ENCODE results near the gene CYTIP. TPM values are rescaled to one million over a fixed set of nuclear protein-coding genes. Genes with fewer than 3 reads are reported as not detected.

The CYTIP gene
- total RNA-seq (2014; rRNA removed; shearing (Covaris generic)): 3.1 and 5.9 TPM in 2 replicates

DNA sequence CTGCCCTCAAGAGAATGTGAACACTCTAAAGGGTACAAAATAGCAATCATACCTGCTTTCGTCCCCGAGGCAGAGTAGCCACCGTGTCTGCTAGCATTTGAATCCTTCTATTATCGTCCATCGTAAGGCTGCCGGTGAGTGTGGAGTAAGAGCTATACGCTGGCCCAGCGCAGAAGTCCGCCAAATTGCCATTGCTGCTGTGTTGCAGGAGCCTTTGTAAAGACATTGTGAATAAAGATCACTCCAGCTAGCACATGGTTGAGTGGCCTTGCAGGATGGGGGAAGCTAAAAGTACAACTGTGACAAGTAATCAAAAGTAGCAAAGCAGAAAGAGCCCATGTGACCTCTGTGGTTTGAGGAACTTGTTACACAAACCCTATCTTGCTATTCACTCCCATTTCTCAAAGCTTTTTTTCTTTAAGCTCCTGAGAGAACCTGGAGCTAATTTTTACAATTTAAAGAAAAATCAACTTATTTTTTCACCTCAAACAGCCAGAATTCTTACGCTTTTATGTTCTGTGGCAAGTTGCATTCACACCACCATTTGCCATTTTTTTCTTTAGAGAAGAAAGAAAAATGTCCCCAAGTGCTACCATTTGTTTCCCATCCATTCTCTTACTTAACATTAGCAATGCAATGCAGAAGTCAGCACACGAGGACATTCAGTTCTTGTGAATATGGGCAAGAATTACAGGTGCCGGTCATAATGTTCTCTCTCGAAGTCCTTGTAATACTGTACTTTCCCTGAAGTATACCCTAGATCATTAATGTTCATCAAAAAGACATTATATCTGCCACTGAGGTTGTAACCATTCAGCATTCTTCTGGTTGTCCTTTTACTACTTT is at the start of gene CYTIP:
Gene CYTIP (minus strand): TSS at position 295 of the 846 bp plus-strand sequence. CDS start 69 bp downstream, at position 226.
- DNase-seq (ENCODE audit: low read depth): no peak

DNA sequence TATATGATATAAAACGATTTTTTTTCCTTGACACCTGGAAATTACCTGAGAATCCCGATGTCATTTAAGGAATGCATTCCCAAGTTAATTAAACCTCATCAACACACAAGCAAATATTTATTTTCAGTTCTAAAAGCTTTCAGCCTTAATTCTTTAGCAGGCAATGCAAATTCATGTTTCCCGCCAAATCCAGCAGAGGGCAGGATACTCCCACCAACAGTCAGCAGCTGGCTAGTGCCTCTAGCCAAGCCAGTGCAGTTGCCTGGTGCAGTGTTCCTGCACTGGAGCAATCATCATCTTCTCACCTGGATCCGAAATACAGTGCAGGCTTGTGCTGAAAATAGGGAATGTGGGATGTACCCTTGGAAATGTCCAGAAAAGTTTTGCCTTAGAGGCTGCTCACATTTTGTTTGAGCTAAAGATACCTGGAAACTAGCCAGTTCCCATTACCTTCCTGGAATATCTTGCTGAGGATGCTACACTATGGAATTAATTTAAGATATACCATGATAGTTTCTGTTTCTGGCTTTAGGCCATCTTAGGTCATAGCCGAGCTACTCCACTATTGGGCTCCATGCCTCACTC is 48.4 kb upstream of the CYTIP start:
- peak; percentile 51 for DNase-seq (ENCODE audit: low read depth)

DNA sequence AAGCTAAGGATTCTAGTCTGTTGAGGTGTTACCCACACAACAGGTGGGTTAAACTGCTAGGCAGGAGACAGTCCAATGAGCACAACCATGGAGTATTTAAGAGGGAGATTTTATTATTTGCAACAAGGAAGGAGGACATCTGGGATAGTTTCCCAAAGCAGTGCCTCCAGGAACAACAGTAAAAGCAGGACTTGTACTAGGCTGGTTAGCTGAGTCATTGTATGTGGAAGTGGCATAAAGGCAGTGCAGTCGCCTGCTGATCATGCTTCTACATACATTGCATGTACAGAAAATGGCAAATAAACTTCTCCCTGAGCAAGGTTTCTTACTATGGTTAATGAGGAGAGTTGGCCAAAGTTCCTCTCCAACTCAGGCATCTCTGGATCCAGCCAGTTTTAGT is 46.1 kb upstream of the CYTIP start:
- no peak for DNase-seq (ENCODE audit: low read depth)

DNA sequence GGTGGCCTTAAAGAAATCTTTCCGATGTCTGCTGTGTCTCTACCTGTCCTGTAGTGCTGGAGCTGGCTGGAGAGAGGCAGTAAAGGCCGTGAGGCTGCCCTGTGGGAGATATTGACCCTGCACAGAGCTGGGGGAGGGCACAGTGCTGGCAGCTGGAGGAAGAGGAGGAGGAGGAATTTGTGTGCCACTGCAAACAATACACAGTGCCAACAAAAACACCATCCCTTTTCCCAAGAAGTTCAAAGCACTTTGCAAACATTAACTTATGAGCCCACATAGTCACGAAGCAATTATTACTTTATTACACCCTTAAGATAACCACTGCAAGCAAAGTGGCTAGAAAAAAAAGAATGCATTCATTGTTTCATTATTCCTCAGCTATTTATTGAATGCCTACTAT is 45.0 kb upstream of the CYTIP start:
- peak; percentile 26 for DNase-seq (ENCODE audit: low read depth)

DNA sequence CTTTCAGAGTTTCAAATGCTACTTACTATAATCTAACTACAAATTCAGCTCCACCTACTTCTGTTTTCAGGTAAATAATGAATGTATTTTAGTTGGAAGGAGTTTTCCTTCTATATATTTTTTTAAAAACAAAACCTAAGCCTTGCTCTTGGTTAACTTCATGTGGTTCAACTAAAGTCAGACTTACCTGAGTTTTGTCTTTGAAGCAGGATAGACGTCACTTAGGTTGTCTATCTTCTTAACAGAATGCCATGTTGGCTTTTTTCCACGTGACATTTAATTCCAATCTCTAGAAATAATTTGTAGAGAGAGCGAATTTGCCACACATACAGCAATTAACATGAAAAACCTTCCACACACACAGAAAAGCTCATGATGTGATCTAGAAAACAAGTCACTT is 43.9 kb upstream of the CYTIP start:
- DNase-seq (ENCODE audit: low read depth): no peak

DNA sequence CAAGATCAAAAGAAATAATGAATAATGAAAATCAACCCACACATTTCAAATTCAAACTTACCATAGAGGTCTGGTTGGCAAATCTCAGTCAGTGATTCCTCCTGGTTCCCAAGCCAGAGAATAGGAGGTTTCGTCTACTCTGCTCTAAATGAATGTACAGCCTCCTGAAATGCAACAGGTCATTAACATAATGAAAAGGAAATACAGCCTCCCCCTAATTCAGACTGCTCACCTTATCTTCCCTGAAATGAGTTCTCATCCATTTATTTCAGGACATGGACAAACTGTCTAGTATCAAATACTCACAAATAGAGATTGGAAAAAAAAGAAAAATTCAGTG is 43.4 kb upstream of the CYTIP start:
- DNase-seq (ENCODE audit: low read depth): no peak

DNA sequence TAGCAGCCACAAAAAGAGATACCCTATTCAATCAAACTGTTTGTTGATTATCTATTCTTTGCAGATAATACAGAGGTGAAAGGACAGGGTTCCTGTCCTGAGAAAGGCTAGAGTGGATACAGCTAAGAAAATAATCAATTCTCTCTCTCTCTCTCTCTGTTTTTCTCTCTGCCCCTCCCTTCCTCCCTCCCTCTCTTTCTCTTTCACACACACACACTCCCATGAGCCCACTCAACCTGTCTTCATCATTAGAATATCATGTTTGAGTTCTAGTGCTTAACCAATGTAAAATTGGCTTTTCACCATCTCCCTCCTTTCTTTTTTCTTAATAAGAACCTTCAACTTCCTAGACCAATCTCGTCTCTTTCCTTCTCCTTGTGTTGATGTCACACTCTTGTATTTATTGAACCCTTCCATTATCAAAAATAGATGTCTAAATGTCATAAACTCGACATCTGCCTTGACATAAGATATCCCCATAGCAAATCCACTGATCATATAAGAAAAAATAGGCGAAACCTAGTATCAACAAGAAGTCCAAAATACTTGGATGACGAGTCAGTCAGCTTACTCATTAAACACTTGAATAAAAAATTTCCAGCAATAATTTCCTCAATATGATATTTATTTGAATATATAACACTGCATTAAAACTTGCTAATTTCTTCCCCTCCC is 42.8 kb upstream of the CYTIP start:
- DNase-seq (ENCODE audit: low read depth): no peak

DNA sequence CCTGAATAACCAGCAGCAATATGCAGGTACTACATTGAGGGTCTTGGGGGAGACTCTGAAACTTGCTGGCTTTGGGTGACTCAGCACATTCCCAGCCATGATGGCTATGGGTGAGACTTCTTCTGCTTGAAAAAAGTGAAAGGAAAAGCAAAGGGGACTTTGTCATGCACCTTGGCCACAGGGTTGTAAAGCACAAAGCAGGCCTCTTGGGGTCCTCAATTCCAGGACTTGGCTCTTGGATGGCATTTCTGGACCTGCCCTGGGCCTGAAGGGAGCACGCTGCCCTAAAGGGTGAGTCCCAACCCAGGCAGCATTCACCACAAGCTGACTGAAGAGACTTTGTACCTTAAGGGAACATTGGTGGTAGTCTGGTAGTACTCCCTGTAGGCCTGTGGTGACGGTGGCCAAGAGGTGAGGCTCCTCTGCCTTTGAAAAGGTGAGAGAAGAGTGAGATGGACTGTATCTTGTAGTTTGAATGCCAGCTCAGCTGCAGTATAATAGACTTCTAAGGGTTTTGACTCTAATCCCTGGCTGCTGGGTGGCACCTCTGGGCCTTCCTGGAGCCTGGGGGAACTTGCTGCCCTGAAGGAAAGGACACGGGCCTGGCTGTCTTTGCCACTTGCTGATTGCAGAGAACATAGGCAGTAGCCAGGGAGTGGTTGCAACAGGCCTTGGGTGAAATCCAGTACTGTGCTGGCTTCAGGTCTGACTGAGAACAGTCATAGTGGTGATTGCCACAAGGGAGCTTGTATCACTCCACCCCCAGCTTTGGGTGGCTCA is 36.5 kb upstream of the CYTIP start:
- no peak for DNase-seq (ENCODE audit: low read depth)

DNA sequence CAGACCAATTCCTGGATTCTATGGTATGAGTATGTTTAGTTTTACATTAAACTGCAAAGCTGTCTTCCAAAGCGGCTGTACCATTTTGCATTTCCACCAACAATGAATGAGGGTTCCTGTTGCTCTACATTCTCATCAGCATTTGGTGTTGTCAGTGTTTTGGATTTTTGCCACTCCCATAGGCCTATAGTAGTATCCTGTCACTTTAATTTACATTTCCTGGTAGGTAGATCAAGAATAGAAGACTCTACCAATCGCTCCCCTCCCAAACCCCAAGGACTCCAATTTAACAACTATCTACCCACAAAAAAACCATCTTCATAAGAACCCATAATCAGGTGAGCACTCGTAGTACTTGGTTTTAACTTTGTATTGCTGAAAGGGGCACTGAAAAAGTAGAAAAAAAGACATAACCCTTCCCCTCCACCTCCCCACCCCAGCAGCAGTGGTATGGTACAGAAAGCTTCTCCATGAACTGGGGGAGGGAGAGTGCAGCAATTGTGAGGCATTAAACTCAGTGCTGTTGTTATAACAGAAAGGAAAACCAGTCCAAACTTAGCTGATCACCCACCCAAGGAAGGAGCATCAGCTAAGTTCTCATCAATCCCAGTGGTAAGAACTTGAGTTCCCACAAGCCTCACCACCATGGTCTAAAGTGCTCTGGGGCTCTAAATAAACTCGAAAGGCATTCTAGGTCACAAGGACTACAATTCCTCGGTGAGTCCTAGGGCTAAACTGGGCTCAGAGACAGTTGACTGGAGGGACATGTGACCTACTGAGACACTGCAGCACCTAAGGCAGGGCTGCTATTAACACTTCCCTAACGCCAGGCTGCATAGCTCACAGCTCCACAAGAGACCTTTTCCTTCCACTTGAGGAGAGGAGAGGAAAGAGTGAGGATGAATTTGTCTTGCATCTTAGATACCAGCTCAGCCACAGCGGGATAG is 35.5 kb upstream of the CYTIP start:
- no peak for DNase-seq (ENCODE audit: low read depth)

DNA sequence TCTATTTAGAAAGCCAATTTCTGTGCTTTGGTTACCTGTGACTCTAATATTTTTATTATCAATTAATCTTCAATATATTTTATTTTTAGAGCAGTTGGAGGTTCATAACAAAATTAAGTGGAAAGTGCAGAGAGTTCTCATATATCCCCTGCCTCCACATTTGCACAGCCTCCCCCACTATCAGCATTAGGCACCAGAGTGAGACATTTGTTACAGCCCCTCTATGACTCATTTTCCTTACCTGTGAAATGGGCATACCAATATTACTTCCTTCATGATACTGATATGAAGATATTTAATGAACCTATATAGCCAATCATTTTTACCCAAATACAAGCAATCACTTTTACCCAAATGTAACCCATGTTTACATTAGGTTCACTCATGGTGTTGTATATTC is 34.0 kb upstream of the CYTIP start:
- no peak for DNase-seq (ENCODE audit: low read depth)

DNA sequence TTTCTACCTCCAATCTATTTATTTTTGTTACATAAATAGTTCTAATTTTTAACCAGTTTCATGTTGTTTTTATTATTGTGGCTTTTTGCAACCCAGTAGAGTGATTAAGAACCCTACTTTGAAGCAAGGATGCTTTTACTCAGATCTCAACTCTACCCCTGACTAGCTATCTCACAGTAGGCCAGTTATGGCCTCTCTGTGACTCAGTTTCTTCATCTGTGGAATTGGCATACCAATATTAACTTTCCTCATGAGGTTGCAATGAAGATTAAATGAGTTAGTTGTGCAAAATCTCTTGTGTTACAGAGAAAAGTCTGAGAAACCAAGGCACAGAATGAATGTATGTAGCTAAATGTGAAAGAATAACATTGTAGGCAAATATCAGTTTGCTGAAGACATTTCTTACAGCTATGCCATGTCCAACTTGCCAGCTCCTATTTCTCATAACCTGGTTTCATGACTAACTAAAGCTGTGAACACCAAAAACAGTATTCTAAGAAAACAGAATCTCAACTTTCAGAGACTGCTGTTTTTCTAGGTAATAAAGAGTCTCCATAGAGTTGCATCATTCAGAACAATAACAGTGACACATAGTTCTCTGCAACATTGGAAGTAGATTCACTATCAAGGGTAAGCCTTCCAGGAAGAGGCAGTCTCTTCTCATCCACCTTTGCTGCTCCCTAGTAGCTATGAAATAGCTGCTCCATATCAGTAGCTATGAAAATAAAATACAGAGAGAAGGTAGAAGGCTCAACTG is 33.2 kb upstream of the CYTIP start:
- no peak for DNase-seq (ENCODE audit: low read depth)

DNA sequence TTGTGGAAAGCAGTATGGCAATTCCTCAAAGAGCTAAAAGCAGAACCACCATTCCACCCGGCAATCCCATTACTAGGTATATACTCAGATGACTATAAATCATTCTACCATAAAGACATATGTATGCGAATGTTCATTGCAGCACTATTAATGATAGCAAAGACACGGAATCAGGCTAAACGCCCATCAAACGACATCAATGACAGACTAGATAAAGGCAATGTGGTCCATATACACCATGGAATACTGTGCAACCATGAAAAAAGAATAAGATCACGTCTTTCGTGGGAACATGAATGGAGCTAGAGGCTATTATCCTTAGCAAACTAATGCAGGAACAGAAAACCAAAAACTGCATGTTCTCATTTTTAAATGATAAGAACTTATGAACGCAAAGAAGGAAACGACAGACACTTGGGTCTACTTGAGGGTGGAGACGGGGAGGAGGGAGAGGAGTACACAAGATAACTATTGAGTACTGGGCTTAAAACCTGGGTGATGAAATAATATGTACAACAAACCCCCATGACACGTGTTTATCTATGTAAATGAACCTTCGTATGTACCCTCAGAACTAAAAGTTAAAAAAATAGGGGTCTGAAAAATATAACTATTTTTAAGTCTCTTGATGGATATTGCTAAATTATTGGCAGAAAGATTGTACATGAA is 32.0 kb upstream of the CYTIP start:
- DNase-seq (ENCODE audit: low read depth): no peak

DNA sequence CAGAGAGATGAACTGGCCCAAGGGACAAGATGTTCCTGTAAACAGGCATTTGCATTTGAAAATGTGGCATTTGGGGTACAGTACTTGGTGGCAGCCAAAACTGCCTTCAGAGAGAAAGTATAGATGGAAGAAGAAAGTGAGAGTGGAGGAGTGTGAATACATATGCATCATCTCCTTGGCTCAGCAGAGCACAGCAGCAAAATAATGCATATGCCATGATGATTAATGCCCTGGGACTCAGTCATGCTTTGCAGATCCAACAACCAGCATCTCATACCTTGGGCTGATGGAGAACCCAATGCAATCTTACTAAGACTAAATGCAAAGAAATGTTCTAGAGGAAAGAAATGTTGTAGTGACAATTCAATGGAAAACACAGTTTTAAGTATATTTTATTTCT is 29.7 kb upstream of the CYTIP start:
- no peak for DNase-seq (ENCODE audit: low read depth)

DNA sequence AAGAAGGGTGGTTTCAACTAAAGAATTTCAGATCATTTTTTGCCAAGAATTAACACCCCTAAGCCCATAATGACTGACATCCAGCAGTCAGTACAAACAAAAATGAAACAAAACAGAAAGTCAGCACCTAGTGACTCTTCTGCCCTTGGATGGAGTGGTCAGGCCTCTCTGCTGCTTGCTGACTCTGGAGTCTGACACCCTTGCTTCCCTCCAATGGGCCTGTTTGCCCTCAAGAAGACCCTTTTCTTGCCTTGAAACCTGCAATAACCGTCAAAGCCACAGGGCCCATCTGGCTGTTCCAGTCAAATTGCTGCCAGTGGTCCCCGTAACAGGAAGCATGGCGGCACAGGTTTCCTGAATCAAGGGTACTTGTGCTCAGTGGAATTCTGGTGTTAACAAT is 27.2 kb upstream of the CYTIP start:
- no peak for DNase-seq (ENCODE audit: low read depth)

DNA sequence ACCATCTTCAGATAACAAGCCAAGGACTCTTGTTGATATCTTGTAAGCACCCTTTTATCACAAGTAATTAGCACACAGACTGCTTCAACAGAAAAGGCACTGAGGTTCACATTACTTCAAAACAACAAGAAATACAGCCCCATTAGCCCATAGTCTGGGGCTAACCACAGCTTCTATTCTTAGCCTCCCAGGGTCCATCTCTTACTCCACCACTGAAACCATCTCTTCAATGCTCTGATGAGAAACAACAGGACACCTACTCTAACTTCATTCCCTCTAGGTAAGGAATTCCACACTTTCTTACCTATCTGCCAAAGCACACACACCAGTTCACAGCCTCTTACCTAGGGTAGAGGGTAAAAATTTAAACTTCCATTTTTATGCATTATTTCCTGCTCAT is 26.4 kb upstream of the CYTIP start:
- no peak for DNase-seq (ENCODE audit: low read depth)

DNA sequence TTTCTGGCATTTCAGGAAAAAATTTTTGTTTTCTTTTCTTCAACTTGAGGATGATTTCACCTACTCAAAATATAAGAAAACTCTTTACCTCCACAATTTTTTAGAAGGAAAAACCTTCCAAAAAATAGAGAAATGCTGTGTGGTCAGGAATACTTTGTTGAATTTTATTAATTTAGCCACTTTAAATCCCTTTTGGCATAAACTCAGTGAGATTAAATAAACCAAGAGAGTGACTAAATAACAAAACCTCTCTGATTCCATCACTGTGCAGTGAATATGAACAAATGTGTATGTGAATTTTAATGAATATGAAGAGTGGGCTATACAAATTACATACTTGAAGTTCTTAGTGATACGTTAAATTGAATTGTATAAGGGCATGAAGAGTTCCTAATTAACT is 25.8 kb upstream of the CYTIP start:
- no peak for DNase-seq (ENCODE audit: low read depth)

DNA sequence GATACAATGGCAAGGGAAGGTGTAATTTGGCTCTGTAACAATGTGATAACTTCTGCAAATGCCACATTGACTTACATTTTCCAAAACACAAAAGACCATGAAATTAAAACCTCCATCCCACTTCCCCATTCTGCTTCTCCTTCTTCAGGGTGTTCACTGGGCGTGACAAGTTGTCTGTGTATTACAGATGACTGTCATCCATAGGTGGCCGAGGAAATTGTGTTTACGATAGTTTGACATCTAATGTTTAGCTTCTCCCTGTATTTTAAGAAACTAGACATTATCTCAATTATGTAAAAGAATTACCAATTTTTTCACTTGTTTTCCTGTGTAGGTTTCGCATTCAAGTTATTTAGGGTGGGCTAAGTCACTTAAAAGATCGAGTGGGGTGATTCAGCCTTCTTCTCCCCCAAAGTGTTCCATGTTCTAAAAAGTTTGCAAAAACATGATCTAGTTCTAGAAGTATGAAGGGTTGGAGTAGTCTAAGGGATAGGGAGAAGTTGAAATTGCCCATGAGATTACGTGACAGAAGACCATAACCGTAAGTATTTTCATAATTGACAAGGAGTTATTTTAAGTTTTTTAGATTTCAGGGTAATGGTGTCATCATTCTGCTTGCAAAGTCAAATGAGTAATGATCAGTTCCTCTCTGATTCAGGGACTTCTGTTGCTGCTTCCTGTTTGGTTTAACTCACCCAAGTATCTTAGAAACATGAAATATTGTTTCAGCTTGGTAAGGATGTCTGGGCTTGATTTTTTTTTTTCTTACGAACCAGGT is 25.2 kb upstream of the CYTIP start:
- DNase-seq (ENCODE audit: low read depth): no peak

DNA sequence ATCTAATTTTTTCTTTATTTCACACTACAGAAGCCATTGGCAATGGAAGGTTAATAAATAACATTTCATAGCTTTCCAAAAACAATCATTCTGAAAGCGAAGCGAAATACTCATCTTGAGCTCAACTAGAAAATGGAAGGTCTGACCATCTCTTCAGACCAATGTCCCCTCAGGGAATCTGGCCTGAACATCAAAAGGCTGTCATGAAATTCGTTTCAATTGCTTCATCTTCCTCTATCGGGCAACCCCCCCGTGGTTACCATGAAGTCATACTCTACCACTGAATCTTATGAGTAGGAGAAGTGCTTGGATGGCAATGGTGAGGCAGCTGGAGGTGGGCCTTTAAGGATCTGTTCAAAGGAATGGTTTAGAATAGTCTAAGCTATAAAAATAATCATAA is 22.9 kb upstream of the CYTIP start:
- DNase-seq (ENCODE audit: low read depth): no peak

DNA sequence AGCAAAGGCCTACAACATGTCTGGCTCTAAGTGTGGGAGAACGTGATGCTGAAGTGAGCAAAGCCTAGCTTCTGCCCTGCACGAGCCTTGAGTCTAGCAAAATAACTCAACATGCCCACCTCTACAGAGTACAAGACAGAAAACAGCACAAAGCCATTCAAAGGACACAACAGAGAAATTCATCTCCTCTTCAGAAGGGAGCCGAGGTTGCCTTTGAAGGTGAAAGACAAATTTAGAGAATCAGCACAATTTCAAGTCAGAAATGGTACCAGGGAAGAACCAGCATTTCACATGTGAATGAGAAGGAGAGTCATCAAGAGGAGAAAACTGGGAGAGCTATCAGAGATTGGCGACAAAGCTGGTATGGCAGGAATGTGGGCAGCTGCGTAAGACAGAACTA is 21.7 kb upstream of the CYTIP start:
- no peak for DNase-seq (ENCODE audit: low read depth)
